ENCODE results near the gene GPR160. TPM values are rescaled to one million over a fixed set of nuclear protein-coding genes. Genes with fewer than 3 reads are reported as not detected.
A peak's percentile ranks its signal among the peaks of the same experiment; 100 is the strongest.

The GPR160 gene
- total RNA-seq, 5 donors from 2014 or later (not counting 1 experiment from before 2014, with no cell fraction given), result 4.3 to 8.4 (median 5.9) TPM

DNA sequence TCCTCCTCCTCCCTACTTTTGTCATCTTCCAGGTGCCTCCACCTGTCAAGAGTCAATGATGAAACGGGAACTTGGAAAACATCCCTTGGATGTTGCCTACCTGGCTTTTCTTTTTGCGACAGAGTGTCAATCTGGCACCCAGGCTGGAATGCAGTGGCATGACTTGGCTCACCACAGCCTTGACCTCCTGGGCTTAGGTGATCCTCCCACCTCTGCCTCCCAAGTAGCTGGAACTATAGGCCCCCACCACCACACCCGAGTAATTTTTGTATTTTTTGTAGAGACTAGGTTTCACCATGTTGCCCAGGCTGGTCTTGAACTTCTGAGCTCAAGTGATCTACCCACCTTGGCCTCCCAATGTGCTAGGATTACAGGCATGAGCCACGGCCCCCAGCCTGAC is 42.8 kb downstream of the GPR160 start:
- Mint-ChIP-seq H3K9me3 (no peaks in the 10 kb centered on the region), H3K36me3 (peaks cover 28% of the 10 kb centered on the region), H3K27me3 (no peaks in the 10 kb centered on the region), H3K4me1 (peaks cover 0 to 5% (median 0%) of the 10 kb centered on the region in 3 donors), H3K4me3 (no peak overlapping the region), H3K27ac (peak overlapping the region; percentile 49 to 50)
- ATAC-seq (replicated peaks in 1 of 4) (no peak), DNase-seq (no peak)
- WGBS (ENCODE audit: insufficient coverage), result 100% methylated on average over 2 of the region's 4 CpGs
- Histone ChIP-seq H3K36me3 (ENCODE audit: control insufficient read depth in 2 of 2, extremely low read depth in 1 of 2, insufficient read depth in 1 of 2, low read length in 1 of 2) (peaks cover 6 to 13% of the 10 kb centered on the region in 2 donors), H3K4me3 (ENCODE audit: control insufficient read depth in 1 of 2, extremely low read depth in 1 of 2, low read length in 1 of 2) (no peak overlapping the region), H3K4me1 (ENCODE audit: control insufficient read depth in 1 of 2, extremely low read depth in 1 of 2, insufficient read depth in 2 of 2, low read length in 2 of 2) (no peaks in the 10 kb centered on the region), H3K9me3 (no peaks in the 10 kb centered on the region), H3K27ac (ENCODE audit: low read length) (no peak overlapping the region), H3K27me3 (replicated peaks in 1 of 2; ENCODE audit: control insufficient read depth in 2 of 2, extremely low read depth in 1 of 2, insufficient read depth in 2 of 2, low read length in 1 of 2) (no peaks in the 10 kb centered on the region)
- ChIA-PET CTCF (interaction anchor here in 1 of 2 donors (0.6 kb wide), 1 partner anchor 563 kb away, joined by 3 read pairs; no protein-coding TSS in a partner anchor), POLR2A (no interaction called here)

DNA sequence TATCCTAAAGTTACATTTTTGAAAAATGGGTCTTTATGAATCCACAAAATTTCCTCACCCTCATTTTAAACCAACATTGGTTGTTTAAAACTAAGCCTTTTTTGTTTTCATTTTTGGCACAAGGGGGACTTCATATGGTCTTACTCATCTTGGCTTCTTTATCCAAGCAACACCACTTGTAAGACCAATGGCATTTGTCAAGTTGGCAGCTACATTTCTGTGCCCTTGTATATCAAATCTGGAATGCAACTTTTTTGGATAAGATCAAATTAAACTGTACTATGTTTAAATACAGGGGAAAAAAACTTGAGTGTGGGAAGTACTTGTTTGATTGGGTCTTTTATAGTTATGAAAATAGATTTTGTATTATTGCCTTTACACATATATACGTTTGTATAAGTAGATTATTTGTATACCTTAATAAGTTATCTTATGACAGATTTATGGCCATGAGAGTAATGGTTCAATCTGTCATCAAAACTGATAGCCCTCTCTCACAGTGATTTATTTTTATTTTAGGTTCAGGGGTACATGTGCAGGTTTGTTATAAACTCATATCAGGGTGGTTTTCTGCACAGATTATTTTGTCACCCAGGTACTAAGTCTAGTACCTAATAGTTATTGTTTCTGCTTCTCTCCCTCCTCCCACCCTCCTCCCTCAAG is 43.4 kb downstream of the GPR160 start:
- Mint-ChIP-seq H3K36me3 (peaks cover 28% of the 10 kb centered on the region), H3K4me1 (peaks cover 0 to 5% (median 0%) of the 10 kb centered on the region in 3 donors), H3K27ac (peak overlapping the region in 1 of 2 donors; percentile 4), H3K27me3 (no peaks in the 10 kb centered on the region), H3K9me3 (no peaks in the 10 kb centered on the region), H3K4me3 (no peak overlapping the region)
- POLR2A ChIA-PET, result no interaction called here
- DNase-seq (no peak), ATAC-seq (replicated peaks in 1 of 4) (no peak)
- no CpG with 5 or more reads among the region's 1 CpG for WGBS (ENCODE audit: insufficient coverage)
- H3K4me1 ChIP-seq (ENCODE audit: control insufficient read depth in 1 of 2, extremely low read depth in 1 of 2, insufficient read depth in 2 of 2, low read length in 2 of 2), result no peaks in the 10 kb centered on the region
- H3K9me3 ChIP-seq, result no peaks in the 10 kb centered on the region
- peaks cover 4 to 16% of the 10 kb centered on the region in 2 donors for H3K36me3 ChIP-seq (ENCODE audit: control insufficient read depth in 2 of 2, extremely low read depth in 1 of 2, insufficient read depth in 1 of 2, low read length in 1 of 2)
- no peak overlapping the region for H3K27ac ChIP-seq (ENCODE audit: low read length)
- CTCF ChIA-PET, result no interaction called here
- no peaks in the 10 kb centered on the region for H3K27me3 ChIP-seq (replicated peaks in 1 of 2; ENCODE audit: control insufficient read depth in 2 of 2, extremely low read depth in 1 of 2, insufficient read depth in 2 of 2, low read length in 1 of 2)
- no peak overlapping the region for H3K4me3 ChIP-seq (ENCODE audit: control insufficient read depth in 1 of 2, extremely low read depth in 1 of 2, low read length in 1 of 2)

DNA sequence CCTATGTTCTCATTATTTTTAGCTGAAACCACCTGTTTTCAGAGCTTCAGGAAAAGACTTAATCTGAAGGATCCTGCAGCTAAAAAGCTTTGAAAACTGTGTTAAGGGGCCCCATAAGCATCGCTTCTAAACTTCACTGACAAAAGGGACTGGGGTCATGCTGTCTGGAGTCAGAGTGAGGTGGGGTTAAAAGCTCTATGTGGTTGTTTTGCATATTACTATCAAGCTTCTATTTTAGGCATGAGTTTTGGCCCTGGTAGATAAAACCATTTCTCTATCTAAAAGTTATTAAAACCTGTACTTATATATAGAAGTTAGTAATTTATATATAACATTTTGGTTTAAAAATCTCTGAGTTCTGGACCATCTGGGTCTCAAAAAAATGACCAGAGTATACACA is 45.5 kb downstream of the GPR160 start:
- no peaks in the 10 kb centered on the region for H3K27me3 ChIP-seq (replicated peaks in 1 of 2; ENCODE audit: control insufficient read depth in 2 of 2, extremely low read depth in 1 of 2, insufficient read depth in 2 of 2, low read length in 1 of 2)
- H3K4me3 Mint-ChIP-seq, result no peak overlapping the region
- no peaks in the 10 kb centered on the region for H3K9me3 ChIP-seq
- ChIA-PET POLR2A (no interaction called here), CTCF (interaction anchor here in 1 of 2 donors (0.6 kb wide), 1 partner anchor 1284 kb away, joined by 3 read pairs; no protein-coding TSS in a partner anchor)
- 100% methylated on average over 1 of the region's 1 CpG for WGBS (ENCODE audit: insufficient coverage)
- H3K27ac Mint-ChIP-seq, result no peak overlapping the region
- no peaks in the 10 kb centered on the region for H3K9me3 Mint-ChIP-seq
- peaks cover 24% of the 10 kb centered on the region for H3K36me3 Mint-ChIP-seq
- peaks cover 4 to 28% of the 10 kb centered on the region in 2 donors for H3K36me3 ChIP-seq (ENCODE audit: control insufficient read depth in 2 of 2, extremely low read depth in 1 of 2, insufficient read depth in 1 of 2, low read length in 1 of 2)
- ATAC-seq (replicated peaks in 1 of 4) (no peak), DNase-seq (no peak)
- H3K27me3 Mint-ChIP-seq, result no peaks in the 10 kb centered on the region
- H3K4me1 ChIP-seq (ENCODE audit: control insufficient read depth in 1 of 2, extremely low read depth in 1 of 2, insufficient read depth in 2 of 2, low read length in 2 of 2), result no peaks in the 10 kb centered on the region
- H3K4me1 Mint-ChIP-seq, result no peaks in the 10 kb centered on the region
- H3K27ac ChIP-seq (ENCODE audit: low read length), result no peak overlapping the region
- H3K4me3 ChIP-seq (ENCODE audit: control insufficient read depth in 1 of 2, extremely low read depth in 1 of 2, low read length in 1 of 2), result no peak overlapping the region

DNA sequence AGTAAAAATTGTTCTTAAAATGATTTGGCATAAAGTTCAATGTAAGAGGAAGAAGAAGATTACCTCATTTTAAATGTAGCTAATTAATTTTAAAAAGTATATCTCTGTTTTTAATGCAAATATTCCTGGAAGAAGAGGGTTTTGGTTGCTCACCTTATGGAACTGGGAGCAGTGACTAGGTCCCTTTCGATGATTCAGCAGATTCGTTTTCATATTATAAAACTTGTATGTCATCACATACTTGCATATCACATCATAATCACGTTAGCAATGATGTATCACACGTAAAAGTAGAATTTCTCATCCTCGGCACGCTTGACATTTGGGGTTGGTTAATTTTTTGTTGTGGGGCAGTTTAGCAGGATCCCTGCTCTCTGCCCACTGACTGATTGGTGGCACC is 47.6 kb downstream of the GPR160 start:
- Histone ChIP-seq H3K9me3 (no peaks in the 10 kb centered on the region), H3K36me3 (ENCODE audit: control insufficient read depth in 2 of 2, extremely low read depth in 1 of 2, insufficient read depth in 1 of 2, low read length in 1 of 2) (peaks cover 4 to 30% of the 10 kb centered on the region in 2 donors), H3K27me3 (replicated peaks in 1 of 2; ENCODE audit: control insufficient read depth in 2 of 2, extremely low read depth in 1 of 2, insufficient read depth in 2 of 2, low read length in 1 of 2) (no peaks in the 10 kb centered on the region), H3K4me3 (ENCODE audit: control insufficient read depth in 1 of 2, extremely low read depth in 1 of 2, low read length in 1 of 2) (no peak overlapping the region), H3K27ac (ENCODE audit: low read length) (no peak overlapping the region), H3K4me1 (ENCODE audit: control insufficient read depth in 1 of 2, extremely low read depth in 1 of 2, insufficient read depth in 2 of 2, low read length in 2 of 2) (no peaks in the 10 kb centered on the region)
- no CpG with 5 or more reads among the region's 6 CpGs for WGBS (ENCODE audit: insufficient coverage)
- no peak for DNase-seq
- no peak overlapping the region for H3K27ac Mint-ChIP-seq
- CTCF ChIA-PET, result interaction anchor here in 1 of 2 donors (0.9 kb wide), 1 partner anchor 34 kb away, joined by 3 read pairs; no protein-coding TSS in a partner anchor
- POLR2A ChIA-PET, result no interaction called here
- no peaks in the 10 kb centered on the region for H3K9me3 Mint-ChIP-seq
- H3K27me3 Mint-ChIP-seq, result no peaks in the 10 kb centered on the region
- no peaks in the 10 kb centered on the region for H3K4me1 Mint-ChIP-seq
- ATAC-seq (replicated peaks in 1 of 4), result no peak
- no peak overlapping the region for H3K4me3 Mint-ChIP-seq
- H3K36me3 Mint-ChIP-seq, result peaks cover 29% of the 10 kb centered on the region

DNA sequence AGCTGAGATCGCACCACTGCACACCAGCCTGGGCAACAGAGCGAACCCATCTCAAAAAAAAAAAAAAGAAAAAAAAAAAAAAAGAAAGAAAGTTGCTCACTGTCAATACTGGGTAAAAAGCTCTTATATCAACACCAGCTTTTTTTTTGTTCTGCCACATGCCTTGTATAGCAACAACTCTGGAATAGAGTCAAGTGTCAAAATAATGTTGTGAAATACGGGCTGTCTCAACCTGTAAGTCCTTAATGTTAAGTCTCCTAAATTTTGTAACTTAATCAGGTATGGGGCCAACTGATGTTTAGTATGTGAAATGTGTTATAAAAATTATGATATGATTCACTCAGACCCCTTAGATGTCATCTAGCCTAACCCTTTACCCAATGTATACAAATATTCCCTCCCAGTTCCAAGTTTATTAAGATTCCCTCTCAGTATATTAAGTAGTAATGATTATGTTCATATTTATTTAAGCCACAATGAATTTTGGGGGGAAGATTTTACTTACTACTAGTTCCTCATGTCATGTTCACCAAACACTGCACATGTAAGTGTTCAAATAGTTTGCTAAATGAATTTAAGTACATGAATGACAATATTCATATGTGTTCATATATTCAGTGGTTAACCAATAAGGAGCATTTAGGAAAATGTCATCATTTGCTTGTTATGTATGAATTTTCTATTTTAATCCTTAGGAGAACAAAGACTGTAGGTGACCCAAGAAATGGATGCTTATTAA is 52.2 kb downstream of the GPR160 start:
- no CpG with 5 or more reads among the region's 3 CpGs for WGBS (ENCODE audit: insufficient coverage)
- CTCF ChIA-PET, result interaction anchor here (0.6 kb wide), 2 partner anchors 92 to 228 kb away, joined by 4 to 5 read pairs; no protein-coding TSS in a partner anchor
- Histone ChIP-seq H3K4me3 (ENCODE audit: control insufficient read depth in 1 of 2, extremely low read depth in 1 of 2, low read length in 1 of 2) (no peak overlapping the region), H3K36me3 (ENCODE audit: control insufficient read depth in 2 of 2, extremely low read depth in 1 of 2, insufficient read depth in 1 of 2, low read length in 1 of 2) (peaks cover 0 to 48% of the 10 kb centered on the region in 2 donors), H3K27me3 (replicated peaks in 1 of 2; ENCODE audit: control insufficient read depth in 2 of 2, extremely low read depth in 1 of 2, insufficient read depth in 2 of 2, low read length in 1 of 2) (no peaks in the 10 kb centered on the region), H3K27ac (ENCODE audit: low read length) (no peak overlapping the region), H3K9me3 (no peaks in the 10 kb centered on the region), H3K4me1 (ENCODE audit: control insufficient read depth in 1 of 2, extremely low read depth in 1 of 2, insufficient read depth in 2 of 2, low read length in 2 of 2) (no peaks in the 10 kb centered on the region)
- DNase-seq, result no peak
- Mint-ChIP-seq H3K4me3 (no peak overlapping the region), H3K27me3 (no peaks in the 10 kb centered on the region), H3K27ac (peak overlapping the region in 1 of 2 donors; percentile 41), H3K9me3 (no peaks in the 10 kb centered on the region), H3K36me3 (peaks cover 40% of the 10 kb centered on the region), H3K4me1 (peaks cover 7 to 9% (median 8%) of the 10 kb centered on the region in 3 donors)
- ATAC-seq (replicated peaks in 1 of 4), result no peak
- POLR2A ChIA-PET, result no interaction called here

DNA sequence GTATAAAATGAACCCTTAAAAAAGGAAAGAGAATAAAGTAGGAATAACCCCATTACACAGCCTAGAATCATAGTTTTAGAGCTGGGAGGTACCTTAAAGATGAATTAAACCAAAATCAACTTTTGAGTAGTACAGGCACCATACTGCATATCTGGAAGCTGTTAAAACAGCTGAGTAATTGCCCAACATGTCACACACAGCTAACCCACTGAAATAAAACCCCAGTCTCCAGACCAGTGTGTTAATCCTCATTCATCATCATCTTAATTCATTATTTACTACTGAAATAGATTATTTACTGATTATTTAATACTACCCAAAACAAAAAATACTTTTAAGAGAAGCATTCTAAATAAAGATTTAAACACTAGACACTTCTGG is 52.8 kb downstream of the GPR160 start:
- H3K4me3 Mint-ChIP-seq, result no peak overlapping the region
- peaks cover 8 to 9% (median 9%) of the 10 kb centered on the region in 3 donors for H3K4me1 Mint-ChIP-seq
- H3K36me3 Mint-ChIP-seq, result peaks cover 41% of the 10 kb centered on the region
- ATAC-seq (replicated peaks in 1 of 4) (no peak), DNase-seq (no peak)
- H3K27me3 ChIP-seq (replicated peaks in 1 of 2; ENCODE audit: control insufficient read depth in 2 of 2, extremely low read depth in 1 of 2, insufficient read depth in 2 of 2, low read length in 1 of 2), result no peaks in the 10 kb centered on the region
- H3K9me3 Mint-ChIP-seq, result no peaks in the 10 kb centered on the region
- CTCF ChIA-PET, result no interaction called here
- no peaks in the 10 kb centered on the region for H3K4me1 ChIP-seq (ENCODE audit: control insufficient read depth in 1 of 2, extremely low read depth in 1 of 2, insufficient read depth in 2 of 2, low read length in 2 of 2)
- H3K27ac Mint-ChIP-seq, result peak overlapping the region in 1 of 2 donors; percentile 41
- peaks cover 0 to 50% of the 10 kb centered on the region in 2 donors for H3K36me3 ChIP-seq (ENCODE audit: control insufficient read depth in 2 of 2, extremely low read depth in 1 of 2, insufficient read depth in 1 of 2, low read length in 1 of 2)
- H3K4me3 ChIP-seq (ENCODE audit: control insufficient read depth in 1 of 2, extremely low read depth in 1 of 2, low read length in 1 of 2), result no peak overlapping the region
- POLR2A ChIA-PET, result no interaction called here
- H3K27ac ChIP-seq (ENCODE audit: low read length), result no peak overlapping the region
- no peaks in the 10 kb centered on the region for H3K27me3 Mint-ChIP-seq
- no peaks in the 10 kb centered on the region for H3K9me3 ChIP-seq

Data from T-cell (primary cell).